Activated gamma-delta T cell (primary cell): Measurements from ENCODE around the gene KAT2A.

Experiments used
- DNase-seq: peaks from one replicate; lab custom pipeline; 2025; lab: John Stamatoyannopoulos, UW

KAT2A gene

DNA sequence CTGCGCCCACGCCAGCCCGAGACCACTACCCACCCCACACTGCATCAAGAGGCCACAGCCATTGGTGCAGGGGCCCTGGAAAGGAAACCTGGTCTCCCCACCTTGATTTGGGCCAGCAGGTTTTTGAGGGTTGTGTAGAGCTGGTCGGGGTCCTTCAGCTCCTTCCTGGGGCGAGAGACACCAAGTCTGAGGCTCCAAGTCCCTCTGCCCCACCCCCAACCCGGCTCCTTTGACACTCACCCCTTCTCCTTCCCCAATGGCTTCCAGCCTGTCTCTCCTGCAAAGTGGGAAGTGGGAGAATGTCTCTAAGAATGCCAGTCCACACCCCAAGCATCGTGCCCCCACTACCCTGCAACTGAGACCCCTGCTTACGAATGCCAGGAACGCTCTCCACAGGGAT is 7.0 kb downstream of the KAT2A start:
- no peak for DNase-seq

DNA sequence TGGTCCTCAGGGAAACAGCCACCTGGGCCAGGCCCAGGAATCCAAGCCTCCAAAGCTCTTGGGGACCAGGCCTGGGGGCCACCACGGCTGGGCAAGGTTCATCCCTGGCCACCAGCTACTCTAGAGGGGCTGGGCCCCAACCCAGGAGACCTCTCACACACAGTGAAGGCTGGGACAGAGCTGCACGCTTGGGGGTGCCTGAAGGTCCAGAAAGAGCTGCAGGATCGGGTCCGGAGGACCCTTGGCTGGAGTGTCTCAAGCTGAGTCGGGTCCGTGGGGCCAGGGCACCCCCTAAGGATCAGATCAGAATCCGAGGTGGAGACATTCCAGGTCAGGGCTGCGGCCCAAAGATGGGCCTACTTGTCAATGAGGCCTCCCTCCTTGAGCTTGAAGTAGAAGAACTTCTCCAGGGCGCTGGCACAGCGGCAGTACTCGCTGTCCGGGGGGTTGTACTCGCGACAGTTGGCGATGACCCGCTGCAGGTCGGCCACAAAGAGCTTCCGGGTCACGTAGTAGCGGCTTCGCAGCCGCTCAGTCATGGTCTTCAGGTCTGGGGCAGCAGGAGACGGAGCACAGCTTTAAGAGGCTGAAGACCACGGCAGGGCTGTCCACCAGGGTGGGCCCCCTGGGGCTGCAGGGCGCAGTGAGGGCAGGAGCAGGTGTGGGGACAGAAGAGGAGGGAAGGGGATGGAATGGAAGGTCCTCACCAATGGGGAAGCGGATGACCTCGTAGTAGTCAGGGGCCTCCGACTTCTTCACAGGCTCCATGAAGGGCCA is 7.7 kb downstream of the KAT2A start:
- DNase-seq: no peak

DNA sequence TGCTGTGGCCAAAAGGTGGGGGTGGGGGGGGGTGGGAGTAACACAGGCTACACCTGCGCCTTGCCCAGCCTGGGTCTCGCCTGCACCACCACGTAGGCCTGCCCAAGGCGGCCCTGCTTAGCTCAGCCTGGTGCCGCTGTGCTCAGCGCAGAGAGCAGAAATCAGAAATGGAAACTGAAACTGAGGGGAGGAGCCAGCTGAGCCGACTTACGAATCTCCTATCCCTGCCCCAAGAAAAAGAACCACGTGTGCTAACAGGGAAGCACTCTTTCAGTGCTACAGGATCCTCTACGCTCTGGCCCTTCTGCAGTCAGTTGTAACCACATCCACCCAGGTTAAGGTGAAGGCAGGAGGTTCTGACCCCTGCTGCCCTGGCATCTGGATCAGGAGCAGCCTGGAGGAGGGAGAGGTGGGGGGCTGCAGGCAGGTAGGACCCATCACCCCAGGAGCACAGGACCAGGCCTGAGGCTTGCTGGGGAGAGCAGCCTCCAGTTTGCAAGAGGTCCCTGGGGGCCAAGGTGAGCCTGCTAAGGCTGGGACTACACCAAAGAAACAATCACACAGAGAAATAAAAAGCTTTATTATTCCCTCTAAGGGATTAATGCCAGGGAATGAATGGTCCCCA is 8.5 kb downstream of the KAT2A start, which contains the start of gene DHX58:
Gene DHX58, minus strand, starts transcription at position 163 of the 625 bp plus-strand sequence. CDS start 822 bp downstream, outside the sequence.
- no peak for DNase-seq

DNA sequence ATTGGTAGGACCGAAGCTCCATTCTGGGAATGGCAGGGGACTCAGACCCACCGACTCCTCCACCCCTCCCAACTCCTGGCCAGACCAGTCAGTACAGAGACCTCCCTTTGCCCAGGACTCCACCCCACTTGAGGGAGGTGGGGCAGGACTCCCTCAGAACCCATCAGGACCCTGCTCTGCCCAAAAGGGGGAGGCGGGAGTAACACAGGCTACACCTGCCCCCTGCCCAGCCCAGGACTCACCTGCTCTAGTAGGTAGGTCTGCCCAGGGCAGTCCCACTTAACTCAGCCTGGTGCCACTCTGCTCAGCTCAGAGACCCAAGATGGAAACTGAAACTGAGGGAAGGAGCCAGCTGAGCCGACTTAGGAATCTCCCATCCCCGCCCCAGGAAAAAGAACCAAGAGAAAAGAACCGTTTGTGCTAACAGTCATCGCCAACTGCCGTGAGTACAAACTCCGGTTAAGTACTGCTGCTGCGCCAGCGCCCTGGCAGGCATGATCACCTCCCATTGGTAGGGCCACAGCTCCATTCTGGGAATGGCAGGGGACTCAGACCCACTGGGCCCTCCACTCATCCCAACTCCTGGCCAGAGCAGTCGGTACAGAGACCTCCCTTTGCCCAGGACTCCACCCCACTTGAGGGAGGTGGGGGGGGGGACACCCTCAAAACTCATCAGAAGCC is 9.2 kb downstream of the KAT2A start:
- no peak for DNase-seq

DNA sequence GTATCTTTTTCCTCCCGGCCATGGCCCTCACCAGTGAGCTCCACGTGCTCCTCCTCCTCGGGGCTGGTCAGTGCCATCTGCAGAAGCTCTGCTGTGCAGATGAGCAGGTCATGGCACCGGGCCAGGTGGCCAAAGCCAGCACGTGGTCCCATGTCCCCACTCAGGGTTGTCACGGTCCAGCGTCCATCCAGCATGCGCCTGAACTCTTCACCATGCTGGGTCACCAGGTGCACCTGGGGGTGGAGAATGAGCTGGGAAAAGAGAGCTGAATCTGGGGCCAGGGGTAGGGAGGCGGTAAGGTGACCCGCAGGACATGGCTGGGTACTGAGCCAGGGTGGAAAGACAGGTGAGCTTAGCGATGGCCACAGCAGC is 9.9 kb downstream of the KAT2A start:
- no peak for DNase-seq

DNA sequence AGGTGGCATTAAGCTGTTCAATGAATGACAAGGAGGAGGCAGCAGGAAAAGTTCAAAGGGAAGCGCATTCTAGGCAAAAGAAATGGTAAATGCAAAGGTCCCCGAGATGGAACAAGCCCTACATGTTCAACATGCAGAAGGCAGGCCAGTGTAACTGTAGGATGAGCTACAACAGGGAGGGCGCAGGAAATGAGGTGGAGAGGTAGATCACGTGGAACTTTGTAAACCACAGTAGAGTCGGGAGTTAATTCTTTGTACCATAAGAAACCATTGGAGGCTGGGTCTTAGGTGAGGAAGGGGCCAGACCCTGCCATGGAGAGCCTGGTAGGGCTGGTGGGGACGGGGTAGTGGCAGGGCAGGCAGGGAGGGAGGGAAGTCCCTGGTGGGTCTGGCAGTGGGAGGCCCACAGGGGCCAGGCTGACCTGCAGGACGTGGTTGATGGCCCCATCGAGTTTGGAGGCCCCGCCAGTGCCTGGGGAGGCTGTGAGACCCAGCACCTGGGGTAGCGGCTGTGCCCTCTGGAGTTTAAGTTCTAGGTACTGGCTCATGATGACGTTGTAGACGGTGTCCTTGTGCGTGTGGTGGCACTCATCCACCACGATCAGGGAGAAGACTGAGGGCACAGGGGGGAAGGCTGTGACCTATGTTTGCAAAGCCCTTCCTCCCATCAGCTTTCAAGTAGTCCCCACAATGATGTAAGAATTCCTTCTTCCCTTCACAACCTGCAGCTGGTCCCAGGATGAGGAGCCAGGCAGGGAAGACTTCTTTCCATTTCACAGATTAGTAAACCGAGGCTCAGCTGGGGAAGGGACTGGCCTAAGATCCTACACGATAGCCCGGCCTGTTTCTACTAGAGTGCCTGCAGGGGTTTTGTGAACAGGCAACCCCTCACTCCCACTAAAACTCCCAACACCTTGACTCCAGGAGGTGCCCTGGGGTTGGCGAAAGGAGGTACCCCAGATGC is 10.6 kb downstream of the KAT2A start:
- DNase-seq: no peak

DNA sequence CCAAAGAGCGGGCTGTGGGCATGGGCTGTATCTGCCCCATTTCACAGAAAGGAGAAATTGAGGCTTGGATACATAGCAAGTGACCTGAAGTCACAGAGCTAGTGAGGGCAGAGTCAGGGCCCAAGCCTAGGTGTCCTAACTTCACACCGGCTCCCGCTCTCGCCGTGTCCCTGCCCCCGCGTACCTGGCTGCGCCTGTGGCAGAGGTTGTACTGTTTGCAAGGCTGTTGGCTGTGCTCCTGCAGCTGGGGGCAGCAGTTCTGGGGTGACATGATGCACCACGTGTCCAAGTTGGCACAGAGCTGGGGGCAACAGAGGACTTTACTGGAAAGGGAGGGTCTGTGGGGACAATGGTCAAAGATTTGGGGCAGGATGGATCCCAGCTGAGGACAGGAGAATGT is 12.1 kb downstream of the KAT2A start:
- no peak for DNase-seq

DNA sequence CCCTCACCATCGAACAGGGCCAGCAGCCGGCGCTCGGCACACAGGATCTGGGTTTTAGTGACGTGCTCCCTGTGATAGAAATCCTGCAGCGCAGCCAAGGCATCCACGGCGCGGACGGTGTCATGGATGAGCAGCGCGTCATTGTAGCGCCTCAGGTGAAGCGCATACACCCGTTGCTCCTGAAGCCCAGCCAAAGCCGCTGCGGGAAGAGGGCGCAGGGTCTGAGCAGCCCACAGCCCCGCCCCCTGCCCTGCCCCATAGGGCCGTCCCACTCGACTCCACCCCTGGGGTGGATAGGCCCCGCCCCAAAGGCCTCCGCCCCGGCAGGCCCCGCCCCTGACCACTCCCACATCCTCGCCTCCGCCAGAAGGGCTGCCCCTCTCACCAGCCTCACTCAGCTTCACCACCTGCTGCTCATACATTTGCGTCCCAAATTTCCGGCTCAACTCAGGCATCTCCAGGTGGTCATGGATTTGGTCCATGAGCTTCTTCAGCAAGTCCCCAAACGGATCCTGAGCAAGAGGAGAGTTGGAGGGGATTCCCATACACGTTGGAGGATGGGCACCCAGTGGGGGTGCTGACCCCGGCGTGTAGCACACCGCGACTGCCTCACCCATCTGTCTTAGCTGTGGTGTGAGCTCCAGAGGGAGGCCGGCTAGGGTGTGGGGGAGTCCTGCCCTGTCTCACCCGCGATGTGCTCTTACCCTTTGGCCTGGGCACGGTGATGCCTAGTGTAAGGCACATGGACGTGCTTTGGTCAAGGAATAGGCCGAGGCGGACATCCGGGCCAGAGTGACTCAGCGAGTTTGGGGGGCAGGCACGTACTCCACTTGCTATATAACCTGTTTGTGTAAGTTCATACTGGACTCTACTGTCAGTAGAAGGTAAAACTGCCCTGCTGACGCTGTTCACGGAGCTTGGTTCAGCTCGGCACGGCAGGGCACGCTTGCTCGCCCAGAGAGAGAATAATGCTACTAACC is 13.3 kb downstream of the KAT2A start:
- peak; percentile 56 for DNase-seq

DNA sequence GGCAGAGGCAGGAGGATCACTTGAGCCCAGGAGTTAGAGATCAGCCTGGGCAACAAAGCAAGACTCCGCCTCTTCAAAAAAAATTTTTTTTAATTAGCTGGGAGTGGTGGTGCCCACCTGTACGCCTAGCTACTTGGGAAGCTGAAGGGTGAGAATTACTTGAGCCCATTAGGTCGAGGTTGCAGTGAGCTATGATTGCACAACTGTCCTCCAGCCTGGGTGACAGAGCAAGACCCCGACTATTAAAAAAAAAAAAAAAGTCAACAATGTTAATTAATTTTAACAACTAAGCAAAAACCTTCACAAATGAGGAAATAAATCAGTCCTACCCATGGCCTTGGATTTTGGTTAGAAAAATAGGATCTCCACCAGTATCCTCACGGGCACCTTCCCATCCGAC is 14.0 kb downstream of the KAT2A start:
- no peak for DNase-seq

DNA sequence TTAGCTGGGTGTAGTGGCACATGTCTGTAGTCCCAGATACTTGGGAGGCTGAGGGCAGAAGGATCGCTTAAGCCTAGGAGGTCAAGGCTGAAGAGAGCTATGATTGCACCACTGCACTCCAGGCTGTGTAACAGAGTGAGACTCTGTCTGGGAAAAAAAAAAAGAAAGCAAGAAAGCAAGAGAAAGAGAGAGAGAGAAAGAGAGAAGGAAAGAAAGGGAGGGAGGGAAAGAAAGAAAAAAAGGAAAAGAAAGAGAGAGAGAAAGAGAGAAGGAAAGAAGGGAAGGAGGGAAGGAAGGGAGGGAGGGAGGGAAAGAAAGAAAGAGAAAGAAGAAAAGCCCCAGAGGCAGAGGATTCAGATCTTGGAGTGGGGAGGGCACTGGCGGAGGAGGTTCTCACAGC is 15.2 kb downstream of the KAT2A start:
- no peak for DNase-seq

DNA sequence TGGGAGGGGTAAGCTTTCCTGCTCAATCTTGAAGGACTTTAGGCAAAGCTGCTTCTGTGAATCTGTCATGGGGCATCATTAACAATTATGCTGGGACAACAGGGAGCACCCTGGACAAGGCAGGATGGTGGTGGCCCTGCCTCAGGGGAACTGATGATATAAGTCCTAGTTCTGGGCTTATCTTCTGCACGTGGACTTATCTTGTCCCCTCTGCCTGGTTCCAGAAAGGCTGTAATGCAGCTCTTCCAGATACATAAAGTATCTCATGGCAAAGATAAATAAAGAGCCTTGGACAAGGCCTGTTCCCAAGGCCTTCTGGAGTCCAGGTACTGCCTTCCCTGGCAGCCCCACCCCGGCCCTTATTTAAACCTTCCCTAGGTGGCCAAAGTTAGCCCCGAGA is 16.9 kb downstream of the KAT2A start:
- DNase-seq: no peak

DNA sequence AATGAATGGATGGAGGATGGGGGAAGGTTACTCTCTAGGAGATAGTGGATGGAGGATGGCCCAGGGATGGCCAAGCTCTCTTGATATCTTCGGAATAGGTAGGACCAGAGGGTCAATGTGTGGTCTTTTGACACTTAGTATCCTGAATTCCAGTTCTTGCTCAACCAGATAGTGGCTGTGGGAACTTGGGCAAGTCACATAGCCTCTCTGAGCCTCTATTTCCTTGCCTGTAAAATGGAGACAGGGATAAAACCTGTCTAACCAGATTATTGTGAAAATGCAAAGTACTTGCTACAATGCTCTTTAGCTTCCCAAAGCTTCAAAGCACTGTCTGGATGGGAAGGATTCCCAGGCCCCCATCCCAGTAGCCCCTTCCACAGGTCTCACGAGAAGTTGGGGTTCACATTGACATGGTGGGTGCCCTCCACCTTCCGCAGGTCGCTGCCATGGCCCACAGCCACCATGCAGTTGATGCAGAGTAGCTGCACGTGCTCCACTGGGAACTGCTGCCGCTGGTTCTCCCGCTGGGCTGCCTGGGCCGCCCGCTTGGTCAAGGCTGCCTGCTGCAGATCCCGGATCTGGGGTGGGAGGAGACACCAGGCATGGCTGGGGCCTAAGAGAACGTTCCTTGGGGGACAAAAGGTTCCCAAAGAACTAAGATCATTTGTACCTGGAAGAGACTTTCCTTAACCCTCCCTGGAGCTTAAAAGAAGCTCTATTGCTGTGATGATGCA is 17.8 kb downstream of the KAT2A start:
- no peak for DNase-seq

DNA sequence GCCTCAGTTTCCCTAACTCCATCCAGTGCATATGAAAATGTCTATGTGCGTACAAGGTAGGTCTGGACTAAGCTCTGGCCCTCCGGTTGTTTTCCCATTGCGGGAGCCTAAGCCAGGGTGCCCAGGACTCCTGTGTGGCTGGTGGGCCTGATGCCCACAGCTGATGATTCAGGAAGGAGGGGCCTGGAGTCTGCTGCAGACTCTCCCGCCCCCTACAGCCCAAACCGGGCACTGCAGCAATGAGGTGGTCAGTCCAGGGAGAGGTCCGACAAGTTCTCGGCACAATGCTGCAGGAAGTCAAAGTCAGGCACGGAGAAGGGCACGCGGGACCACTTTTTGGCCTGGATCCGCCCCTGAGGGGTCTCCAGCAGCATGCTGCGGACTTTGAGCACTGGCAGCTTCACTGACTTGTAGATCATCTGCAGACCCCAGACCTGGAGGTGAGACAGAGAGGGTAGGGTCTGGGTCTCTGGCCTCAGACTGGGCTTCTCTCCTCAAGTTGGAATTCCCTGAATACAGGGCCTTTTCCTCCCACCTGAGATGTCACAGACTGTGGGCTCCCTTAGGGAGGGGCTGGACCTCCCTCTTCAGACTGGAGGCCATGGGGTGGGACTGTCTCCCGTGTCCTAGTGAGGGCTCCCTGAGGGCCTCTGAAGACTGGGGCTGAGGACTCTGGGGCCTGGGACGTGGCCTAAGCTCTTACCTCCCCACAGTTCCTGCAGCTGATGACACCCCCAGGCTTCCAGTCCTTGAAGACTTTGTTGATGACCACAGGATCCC is 19.5 kb downstream of the KAT2A start:
- DNase-seq: no peak

DNA sequence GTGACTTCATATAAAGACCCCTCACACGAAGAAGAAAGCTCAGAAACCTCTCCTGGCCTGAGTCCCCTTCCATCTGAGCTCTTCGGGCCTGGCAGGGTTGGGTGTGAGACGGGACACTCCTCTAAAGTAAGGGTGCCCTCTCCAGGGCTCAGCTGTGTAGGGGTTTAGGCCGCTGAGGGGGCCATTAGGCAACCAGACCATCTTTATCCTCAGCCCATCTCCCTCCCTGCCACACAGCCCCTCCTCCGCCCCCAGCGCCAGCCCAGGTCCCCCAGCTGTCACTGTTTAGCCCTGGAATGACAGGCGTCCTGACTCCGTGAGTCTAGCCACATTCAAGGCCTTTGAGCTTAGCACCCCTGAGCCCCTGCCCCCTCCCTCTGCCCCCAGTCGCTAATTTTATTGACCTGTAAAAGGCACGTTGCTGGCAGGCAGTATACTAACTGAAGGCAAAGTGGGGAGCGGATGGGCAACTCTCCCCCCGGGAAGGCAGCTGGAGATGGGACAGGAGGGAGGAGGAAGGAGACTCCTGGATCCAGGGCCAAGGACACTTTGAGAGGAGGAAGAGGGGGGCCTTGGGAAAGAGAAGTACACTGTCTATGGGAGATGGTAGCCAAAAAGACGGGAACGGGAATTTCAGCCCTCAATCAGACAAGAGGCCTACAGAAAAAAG is 22.3 kb downstream of the KAT2A start:
- DNase-seq: no peak

DNA sequence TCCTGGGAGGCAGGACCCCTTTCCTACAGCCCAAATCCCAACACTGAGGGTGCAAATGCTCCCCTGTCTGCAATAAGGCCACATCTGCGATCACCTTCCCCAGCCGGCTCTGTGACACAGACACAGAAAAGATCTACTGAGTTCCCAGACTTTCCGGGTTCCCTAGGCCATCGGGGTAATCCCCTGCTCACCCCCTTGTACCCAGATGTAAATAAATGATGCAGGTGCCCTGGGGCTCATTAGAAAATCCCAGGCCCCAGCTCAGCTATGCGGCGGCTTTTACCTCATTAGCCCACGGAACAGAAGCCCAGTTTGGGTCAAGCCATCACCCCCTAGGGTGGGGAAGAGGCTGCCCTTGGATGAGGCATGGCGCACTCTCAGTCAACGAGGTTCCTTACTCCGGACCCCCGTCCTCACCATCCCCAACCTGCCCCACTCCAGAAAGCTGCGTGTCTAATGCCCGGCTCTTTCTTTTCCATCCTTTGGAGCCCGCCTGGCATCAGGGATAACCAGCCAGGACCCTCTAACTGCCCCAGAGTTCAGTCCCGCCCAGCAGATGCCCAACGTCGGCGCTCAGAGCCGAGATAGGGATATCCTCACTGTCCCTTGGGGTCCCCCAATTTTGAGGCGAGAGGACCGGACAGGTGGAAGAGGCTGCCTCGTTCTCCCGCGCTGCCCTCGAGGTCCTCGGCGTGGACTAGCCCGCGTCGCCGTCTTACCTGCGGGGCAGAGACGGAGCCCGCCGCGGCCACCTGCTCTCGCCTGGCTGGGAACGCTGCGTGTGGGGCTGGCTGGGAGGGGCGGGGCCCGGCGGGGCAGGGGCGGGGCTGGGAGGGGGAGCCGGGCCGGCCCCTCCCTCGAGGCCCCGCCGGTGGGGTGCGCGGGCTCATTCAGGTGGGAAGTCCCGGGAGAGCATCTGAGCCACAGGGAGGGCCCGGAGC is 23.2 kb downstream of the KAT2A start, which contains the start of gene ZNF385C:
Gene ZNF385C, minus strand, starts transcription at position 783 of the 941 bp plus-strand sequence. CDS start 35,417 bp downstream, outside the sequence.
- DNase-seq: no peak

DNA sequence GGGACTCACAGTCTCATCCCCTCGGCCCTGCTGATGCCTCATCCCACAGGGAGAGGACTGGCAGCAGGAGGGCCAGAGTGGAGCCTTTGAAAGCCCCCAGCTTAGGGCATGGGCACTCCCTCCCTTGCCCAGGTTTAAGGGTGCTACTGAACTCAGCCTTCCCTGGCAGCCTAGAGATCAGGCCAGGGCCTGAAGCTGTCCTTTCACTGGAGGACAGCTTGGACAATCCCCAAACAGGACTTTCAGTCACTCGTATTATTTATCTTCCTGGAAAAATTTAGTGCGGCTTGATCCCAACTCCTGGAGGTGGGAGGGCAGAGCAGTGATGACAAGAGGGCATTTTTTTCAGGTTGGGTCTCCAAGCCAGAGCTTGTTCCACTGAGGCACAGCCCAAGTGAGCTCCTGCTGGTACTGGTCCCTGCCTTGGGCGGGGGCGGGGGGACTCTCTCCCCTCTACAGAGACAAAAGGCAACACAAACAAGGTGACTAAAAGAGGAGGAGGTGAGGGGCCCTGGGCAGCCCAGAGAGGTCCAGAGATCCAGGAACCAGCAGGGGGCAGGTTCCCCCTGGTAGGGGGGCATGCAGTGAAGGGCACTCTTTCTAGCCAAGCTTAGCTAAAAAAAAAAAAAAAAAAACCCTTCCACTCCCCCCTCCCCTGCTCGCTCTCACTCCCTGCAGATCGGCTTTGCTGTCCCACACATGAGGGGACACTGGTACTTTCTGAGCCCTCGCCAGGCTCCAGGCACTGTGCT is 24.6 kb downstream of the KAT2A start:
- DNase-seq: no peak
